NT2/D1 (cell line): ENCODE measurements around the gene NEK3.

ENCODE experiments used
- SUZ12 ChIP-seq: IDR thresholded peaks from 2 replicates; pipeline ENCODE4 v1.6.1; 2011; ENCODE audit not compliant: insufficient read length, insufficient read depth; ENCODE audit errors: extremely low read depth
- YY1 ChIP-seq: IDR thresholded peaks from 2 replicates; pipeline ENCODE4 v1.6.1; 2011; ENCODE audit not compliant: insufficient read length, insufficient read depth
- ZNF274 ChIP-seq: IDR thresholded peaks from 2 replicates; pipeline ENCODE4 v1.6.1; 2011; ENCODE audit warnings: mild to moderate bottlenecking, low read depth, low read length

DNA sequence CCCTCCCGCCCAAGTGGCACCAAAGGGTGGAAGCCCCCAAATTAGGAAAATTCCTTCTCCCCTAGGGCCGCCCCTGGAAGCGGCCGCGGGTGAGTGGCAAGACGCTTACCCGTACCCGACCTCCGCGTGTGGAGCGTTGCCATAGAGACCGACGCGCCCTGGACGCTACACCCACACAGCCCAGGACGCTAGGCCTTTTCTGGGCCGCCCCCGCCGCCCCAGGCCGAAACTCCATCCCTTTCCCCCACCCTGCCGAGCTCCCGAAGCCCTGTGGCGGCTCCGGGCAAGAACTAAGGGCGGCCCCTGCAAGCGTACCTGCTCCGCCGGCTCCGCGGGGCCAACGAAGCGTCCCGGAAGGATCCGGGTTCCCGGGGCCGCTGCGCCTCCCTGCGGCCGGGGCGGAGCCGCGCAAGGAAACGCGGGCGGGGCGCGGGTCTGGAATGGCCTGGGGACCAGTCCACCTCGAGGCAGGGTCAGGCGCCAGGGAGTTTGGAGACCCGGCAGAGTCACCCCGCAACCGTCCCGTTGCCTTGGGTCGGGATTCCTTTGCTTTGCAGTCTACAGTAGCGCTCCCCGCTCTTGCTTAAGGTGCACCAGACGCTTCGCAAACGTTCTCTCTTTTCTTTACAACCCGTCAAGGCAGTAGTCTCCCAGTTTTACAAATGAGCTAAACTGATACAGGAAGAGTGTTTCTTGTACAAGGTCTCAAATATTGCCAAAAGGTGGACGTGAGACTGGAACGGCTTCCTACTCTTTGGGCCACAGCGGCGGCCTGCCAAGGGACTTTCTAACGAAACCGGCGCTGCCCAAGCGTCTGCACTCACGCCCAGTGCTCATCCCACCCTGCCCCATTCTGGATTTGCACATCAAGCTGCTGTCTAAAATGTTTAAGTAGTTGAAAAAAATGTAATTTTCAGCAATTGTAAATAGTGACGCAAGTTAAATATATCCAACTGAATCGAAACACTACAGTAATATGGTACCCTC lies 30.4 kb downstream of the NEK3 start, which contains the start of gene NEK5:
- TF ChIP-seq ZNF274 (no peak), YY1 (no peak), SUZ12 (no peak)
